Vagina (tissue), 2 donors: Measurements from ENCODE around the gene CCDC85C. TPM values are rescaled to one million over a fixed set of nuclear protein-coding genes. Genes with fewer than 3 reads are reported as not detected.

Experiments used
- DNase-seq, 2 donors: peaks; one replicate each; pipeline ENCODE4 v3.0.0-alpha.2; 2017; ENCODE audit errors: extremely low spot score in 2 of 2
- H3K27ac ChIP-seq: fragments of 200-600 bp; sonication (generic); one replicate; pipeline ENCODE4 v1.5.1; 2019
- H3K27me3 ChIP-seq: fragments of 200-600 bp; sonication (generic); one replicate; pipeline ENCODE4 v1.5.1; 2019
- H3K36me3 ChIP-seq, 2 donors: fragments of 200-600 bp; sonication (generic); one replicate each; pipeline ENCODE4 v1.5.1; 2017 to 2019
- H3K4me1 ChIP-seq: fragments of 200-600 bp; sonication (generic); one replicate; pipeline ENCODE4 v1.5.1; 2019
- H3K4me3 ChIP-seq, 2 donors: fragments of 200-600 bp; sonication (generic); 1 replicate in 1 of 2; 2 replicates in 1 of 2; pipeline ENCODE4 v1.5.1; 2016 to 2019
- H3K9me3 ChIP-seq: fragments of 200-600 bp; sonication (generic); one replicate; pipeline ENCODE4 v1.5.1; 2019
- CTCF ChIP-seq, 3 experiments: fragments of 450-650 bp in 2 of 3; fragments of 200-600 bp in 1 of 3; sonication (generic) in 1 of 3; IDR thresholded peaks; one replicate each; pipeline ENCODE4 v1.5.1; 2017 to 2019; ENCODE audit warnings: antibody characterized with exemption in 3 of 3, mild to moderate bottlenecking in 2 of 3, moderate library complexity in 2 of 3
- POLR2A ChIP-seq, 2 donors: fragments of 450-650 bp; IDR thresholded peaks; one replicate each; pipeline ENCODE4 v1.6.1; 2017; ENCODE audit warnings: antibody characterized with exemption in 2 of 2, mild to moderate bottlenecking in 2 of 2, moderate library complexity in 2 of 2
- POLR2AphosphoS5 ChIP-seq, 2 donors: sonication (generic); formaldehyde crosslinking; IDR thresholded peaks; one replicate each; pipeline ENCODE4 v1.9.0; 2017; ENCODE audit warnings: antibody characterized with exemption in 2 of 2, mild to moderate bottlenecking in 2 of 2, low read depth in 1 of 2; ENCODE audit not compliant: insufficient read depth in 1 of 2
- intact Hi-C: fragments of 100-400 bp; cut with DNase I; formaldehyde crosslinking; loops from one replicate; pipeline ENCODE4 v1.15.1; 2023
- total RNA-seq: library from RNA; depleted of rRNA; stranded (reverse); fragments of >200 nt; gene quantifications from one replicate; pipeline ENCODE4 v1.2.3, GENCODE V29; 2016

The CCDC85C gene
- total RNA-seq, 1 donor from 2014 or later: 6.9 TPM

GRCh38 chr14:99649219-99649618 is 45.2 kb upstream of the CCDC85C start:
- DNase-seq: no peak

GRCh38 chr14:99648027-99648784 is 44.2 kb upstream of the CCDC85C start:
- Histone ChIP-seq H3K4me3 (no peak overlapping the region), H3K4me1 (peaks cover 14% of the 10 kb centered on the region), H3K9me3 (no peaks in the 10 kb centered on the region), H3K36me3 (no peaks in the 10 kb centered on the region), H3K27ac (no peak overlapping the region), H3K27me3 (no peaks in the 10 kb centered on the region)
- DNase-seq: no peak
- no peak for TF ChIP-seq POLR2AphosphoS5 (IDR thresholded peaks at IDR 0.05; ENCODE audit: insufficient read depth in 1 of 2, low read depth in 1 of 2)
- TF ChIP-seq POLR2A (IDR thresholded peaks at IDR 0.05): no peak
- TF ChIP-seq CTCF (IDR thresholded peaks at IDR 0.05): no peak
- intact Hi-C loops: no loop called here

More at GRCh38 chr14:99649219-99649618, 45.2 kb upstream of the CCDC85C start:
- intact Hi-C loops: no loop called here
- peaks cover 18% of the 10 kb centered on the region for H3K4me1 ChIP-seq
- H3K4me3 ChIP-seq: no peak overlapping the region
- H3K9me3 ChIP-seq: no peaks in the 10 kb centered on the region
- no peaks in the 10 kb centered on the region for H3K27me3 ChIP-seq
- TF ChIP-seq CTCF (IDR thresholded peaks at IDR 0.05): no peak
- TF ChIP-seq POLR2AphosphoS5 (IDR thresholded peaks at IDR 0.05; ENCODE audit: insufficient read depth in 1 of 2, low read depth in 1 of 2): peak in 1 of 2 donors; percentile 42
- no peak overlapping the region for H3K27ac ChIP-seq
- no peaks in the 10 kb centered on the region for H3K36me3 ChIP-seq

GRCh38 chr14:99647411-99647810 is 43.4 kb upstream of the CCDC85C start:
- H3K27ac ChIP-seq: no peak overlapping the region
- H3K27me3 ChIP-seq: no peaks in the 10 kb centered on the region
- H3K4me3 ChIP-seq: no peak overlapping the region
- DNase-seq: no peak
- peaks cover 14% of the 10 kb centered on the region for H3K4me1 ChIP-seq
- no peaks in the 10 kb centered on the region for H3K36me3 ChIP-seq
- intact Hi-C loops: no loop called here
- TF ChIP-seq CTCF (IDR thresholded peaks at IDR 0.05) (no peak), POLR2A (IDR thresholded peaks at IDR 0.05) (no peak), POLR2AphosphoS5 (IDR thresholded peaks at IDR 0.05; ENCODE audit: insufficient read depth in 1 of 2, low read depth in 1 of 2) (no peak)
- no peaks in the 10 kb centered on the region for H3K9me3 ChIP-seq

- intact Hi-C loops: no loop called here
- H3K4me3 ChIP-seq: peak overlapping the region; percentile 48 to 56
- H3K9me3 ChIP-seq: no peaks in the 10 kb centered on the region
- no peaks in the 10 kb centered on the region for H3K36me3 ChIP-seq
- peaks cover 14% of the 10 kb centered on the region for H3K4me1 ChIP-seq
- no peak for DNase-seq
- H3K27ac ChIP-seq: no peak overlapping the region
- TF ChIP-seq POLR2AphosphoS5 (IDR thresholded peaks at IDR 0.05; ENCODE audit: insufficient read depth in 1 of 2, low read depth in 1 of 2): no peak
- TF ChIP-seq POLR2A (IDR thresholded peaks at IDR 0.05): no peak
- no peak for TF ChIP-seq CTCF (IDR thresholded peaks at IDR 0.05)
- no peaks in the 10 kb centered on the region for H3K27me3 ChIP-seq
Measured at GRCh38 chr14:99645545-99646505, 41.8 kb upstream of the CCDC85C start.
